Measurements from ENCODE around the gene RPTOR.

DNA sequence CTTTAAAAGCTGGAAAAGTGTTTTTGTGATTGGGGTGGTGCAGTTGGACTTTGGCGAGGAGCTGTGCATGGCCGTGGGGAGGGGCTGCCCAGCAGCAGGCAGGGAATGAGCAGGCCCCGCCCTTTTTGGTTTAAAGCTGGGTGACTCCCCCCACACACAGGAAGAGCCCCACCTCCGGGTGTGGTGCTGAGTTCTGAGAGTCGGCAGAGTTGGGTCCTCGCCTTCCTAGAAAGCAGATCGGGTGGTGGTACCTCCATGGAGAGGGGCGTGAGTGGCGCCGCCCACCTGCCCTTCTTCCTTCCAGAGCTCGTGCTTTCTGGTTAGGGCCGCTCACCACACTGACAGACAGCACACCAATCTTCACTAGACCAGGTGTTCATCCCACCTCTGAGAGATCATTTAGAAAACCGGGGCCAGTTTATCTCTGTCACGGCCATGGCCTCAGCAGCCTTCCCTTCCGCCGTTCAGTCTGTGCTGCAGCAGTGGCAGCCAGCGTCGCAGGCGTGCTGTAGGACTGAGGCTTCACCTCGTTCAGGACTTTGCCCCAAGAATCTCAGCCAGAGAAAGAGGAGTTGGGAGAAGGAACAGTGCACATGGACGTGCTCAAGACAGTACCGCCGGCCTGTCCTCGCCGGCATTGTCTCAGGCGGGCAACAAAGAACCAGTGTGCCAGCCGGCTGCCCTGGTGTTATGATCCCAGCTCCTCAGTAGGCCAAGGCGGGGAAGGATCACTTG lies 303.0 kb downstream of the RPTOR start:
- no peak for TF ChIP-seq CTCF (IDR thresholded peaks at IDR 0.05; ENCODE audit: insufficient read depth, low read depth, low read length)
- TF ChIP-seq EZH2 (IDR thresholded peaks at IDR 0.05; ENCODE audit: insufficient read depth, low read length) = no peak
